ENCODE data around the gene POLR2B.
A peak's percentile ranks its signal among the peaks of the same experiment; 100 is the strongest.
"Not testable (repeated sequence)": the region's sequence is repeated elsewhere in the genome, so short reads cannot be mapped to it uniquely, and the experiment has no call there.

The POLR2B gene

DNA sequence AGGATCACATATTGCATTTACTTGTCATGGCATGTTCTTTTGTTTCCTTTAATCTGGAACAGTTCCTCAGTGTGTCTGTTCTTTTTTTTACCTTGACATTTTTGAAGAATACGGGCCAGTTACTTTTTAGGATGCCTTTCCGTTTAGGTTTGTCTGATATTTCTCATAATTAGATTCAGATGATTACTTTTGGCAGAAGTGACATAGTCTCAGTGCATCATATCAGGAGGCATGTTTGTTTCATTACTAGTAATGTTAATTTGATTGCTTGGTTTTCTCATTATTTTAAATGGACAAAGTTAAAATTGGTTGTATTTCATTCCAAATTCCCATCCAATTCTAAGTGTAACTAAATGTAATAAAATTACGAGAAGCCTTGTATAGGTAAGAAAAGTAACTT, 8.3 kb downstream of the POLR2B start:
- no peak for ATAC-seq

DNA sequence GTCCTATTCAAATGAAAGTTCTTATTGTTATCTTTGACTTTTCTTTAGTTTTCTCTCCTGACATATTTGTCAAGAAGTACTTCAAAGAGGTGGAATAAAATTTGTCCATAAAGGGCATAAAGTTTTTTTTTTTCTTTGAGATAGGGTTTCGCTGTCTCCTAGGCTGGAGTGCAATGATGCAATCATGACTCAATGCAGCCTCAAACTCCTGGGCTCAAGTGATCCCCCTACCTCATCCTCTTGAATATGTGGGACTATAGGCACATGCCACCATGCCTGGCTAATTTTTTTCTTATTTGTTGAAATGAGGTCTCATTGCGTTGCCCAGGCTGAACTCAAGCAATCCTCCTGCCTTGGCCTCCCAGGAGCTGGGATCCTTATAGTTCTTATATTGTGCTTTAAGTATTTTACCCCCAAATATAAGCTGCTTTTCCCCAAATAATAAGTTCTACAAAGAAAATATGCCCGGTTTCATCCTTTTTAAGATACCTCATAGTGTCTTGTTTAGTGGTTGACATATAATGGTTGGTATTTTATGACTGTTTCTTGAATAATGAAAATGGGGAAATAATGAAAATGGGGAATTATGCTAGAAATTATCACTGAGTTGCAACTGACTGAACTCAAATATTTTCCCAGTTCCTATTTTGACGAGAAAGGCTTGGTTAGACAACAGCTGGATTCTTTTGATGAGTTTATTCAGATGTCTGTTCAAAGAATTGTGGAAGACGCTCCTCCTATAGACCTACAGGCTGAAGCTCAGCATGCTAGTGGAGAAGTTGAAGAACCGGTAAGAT, 11.6 kb downstream of the POLR2B start:
- no peak for DNase-seq
- no peak for ATAC-seq

More for the DNA sequence above, 8.3 kb downstream of the POLR2B start:
- no peak for DNase-seq

DNA sequence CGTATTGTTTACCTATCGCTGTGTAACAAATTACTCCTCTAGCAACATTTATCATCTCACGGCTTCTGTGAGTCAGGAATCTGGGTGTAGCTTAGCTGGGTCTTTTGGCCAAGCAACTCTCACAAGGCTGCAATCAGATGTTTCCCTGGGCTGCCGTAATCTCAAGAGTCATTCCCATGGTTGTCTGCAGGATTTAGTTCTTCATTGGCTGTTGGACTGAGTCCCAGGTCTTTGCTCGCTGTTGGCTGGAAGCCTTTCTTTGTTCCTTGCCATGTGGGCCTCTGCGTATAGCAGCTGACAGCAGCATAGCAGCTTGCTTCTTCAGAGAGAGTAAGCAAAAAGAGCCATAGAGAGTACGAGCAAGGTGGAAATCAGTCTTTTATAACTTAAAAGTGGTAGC, 16.8 kb downstream of the POLR2B start:
- no peak for DNase-seq
- ATAC-seq, result no peak

DNA sequence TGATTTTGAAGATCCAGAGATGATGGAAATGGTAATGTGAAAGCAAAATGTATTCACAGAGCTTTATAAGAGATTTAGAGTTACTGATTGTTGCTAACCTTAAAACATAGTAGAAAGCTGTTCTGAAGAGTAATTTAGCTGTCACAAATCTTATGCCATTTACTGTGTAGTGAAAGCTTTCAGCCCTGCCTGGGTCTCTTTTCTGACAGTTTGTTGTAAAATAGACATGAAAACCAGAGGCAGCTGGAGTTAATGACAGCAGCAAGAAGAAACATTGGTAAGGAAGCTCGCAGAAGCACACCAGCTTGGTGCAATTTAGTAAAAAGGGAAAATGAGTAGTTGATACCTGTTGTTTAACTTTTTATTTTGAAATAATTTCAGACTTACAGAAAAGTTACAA, 21.1 kb downstream of the POLR2B start:
- ATAC-seq, result no peak
- no peak for DNase-seq

DNA sequence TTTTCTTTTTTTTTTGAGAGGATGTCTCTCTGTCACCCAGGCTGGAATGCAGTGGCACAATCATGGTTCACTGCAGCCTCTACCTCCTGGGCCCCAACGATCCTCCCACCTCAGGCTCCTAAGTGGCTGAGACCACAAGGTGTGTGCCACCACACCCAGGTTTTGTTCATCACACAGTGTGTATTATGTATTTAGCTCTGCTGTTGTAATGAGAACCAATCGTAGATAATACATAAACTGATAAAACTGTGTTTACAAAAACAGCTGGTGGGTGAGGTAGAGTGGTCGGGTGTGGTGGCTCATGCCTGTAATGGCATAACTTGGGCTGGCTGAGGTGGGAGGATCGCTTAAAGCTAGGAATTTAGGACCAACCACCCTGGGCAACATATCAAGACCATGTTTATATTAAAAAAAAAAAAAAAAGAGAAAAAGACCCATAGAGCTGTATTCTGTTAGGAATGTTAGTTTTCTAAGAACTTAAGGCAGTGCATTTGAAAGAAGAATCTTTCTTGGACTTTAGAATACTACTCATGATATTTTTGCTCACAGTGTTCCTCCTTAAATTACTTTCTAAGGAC, 34.9 kb downstream of the POLR2B start:
- DNase-seq, result no peak
- no peak for ATAC-seq

DNA sequence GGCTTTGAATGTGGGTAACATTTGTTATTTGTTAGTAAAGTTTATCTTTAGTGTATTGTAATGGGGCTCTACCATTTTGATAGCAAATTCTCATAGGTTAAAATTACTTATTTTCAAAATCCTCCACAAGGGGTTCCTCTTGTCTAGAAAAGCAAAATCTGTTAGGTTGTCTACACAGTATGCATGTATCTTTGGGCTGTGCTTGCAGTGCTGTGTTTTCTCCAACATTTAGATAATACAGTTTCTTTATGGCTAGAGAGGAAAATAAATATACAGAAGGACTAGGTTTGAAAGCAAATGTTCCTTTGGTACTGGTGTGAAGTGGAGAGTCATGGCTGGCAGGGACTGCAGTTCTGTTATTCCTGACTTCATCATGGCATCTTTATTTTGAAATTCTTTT, 40.3 kb downstream of the POLR2B start:
- ATAC-seq, result no peak
- DNase-seq, result no peak

DNA sequence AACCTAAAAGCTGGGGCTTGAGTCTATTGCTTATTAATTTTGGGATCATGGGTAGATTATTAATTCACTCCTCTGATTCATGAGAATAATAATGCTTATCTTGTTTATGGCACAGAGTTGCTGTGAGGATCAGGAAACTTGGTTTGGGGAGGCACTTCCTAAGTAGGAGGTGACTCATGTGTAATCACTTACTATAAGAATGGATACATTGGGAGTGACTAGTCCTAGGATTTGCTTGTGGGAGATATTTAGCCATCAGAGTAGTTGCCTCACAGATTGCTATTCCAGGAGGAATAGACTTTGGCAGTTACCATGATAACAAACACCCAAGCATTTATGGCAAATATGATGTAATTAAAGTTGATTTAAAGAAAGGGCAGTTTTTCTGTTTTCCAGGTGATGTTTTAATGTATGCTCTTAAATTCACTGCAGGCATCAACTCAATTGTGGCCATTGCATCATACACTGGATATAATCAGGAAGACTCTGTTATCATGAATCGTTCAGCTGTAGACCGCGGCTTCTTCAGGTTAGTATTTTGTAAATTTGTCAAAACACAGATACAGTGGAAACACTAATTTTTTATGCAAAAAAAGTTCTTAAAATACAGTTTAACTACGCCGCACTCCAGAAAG, 41.9 kb downstream of the POLR2B start:
- DNase-seq (no peak), ATAC-seq (no peak)

DNA sequence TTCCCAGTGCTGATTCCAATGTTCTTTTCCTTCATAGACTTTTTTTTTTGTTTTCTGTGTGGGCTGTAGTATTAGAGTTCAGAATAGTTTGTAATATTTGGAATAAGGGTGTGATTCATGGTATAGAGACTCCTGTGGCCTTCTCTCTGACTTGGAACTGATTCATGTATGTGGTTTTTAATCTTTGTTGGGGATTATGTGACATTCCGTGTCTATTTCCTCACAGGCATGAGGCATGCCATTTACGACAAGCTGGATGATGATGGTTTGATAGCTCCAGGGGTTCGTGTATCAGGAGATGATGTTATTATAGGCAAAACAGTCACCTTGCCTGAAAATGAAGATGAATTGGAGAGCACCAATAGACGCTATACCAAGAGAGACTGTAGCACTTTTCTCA, 44.4 kb downstream of the POLR2B start:
- DNase-seq (no peak), ATAC-seq (no peak)

DNA sequence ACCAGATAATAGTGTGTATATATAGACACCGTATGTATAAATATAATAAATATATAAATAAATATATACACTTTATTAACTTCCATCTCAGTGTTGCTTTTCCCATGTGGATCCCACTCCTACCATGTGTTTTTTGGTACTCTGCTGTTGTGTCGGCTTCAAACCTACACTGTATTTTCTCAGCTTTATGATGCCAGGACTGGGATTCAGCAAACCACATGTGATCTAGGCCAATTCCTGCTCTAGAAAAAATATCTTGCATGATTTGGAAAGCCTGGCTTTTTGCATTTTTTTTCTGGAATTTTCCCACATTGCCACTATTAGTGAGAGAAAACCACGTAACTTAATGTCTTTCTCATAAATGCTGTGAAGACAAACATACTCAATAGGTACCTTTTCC, 55.8 kb downstream of the POLR2B start:
- DNase-seq (no peak), ATAC-seq (no peak)

DNA sequence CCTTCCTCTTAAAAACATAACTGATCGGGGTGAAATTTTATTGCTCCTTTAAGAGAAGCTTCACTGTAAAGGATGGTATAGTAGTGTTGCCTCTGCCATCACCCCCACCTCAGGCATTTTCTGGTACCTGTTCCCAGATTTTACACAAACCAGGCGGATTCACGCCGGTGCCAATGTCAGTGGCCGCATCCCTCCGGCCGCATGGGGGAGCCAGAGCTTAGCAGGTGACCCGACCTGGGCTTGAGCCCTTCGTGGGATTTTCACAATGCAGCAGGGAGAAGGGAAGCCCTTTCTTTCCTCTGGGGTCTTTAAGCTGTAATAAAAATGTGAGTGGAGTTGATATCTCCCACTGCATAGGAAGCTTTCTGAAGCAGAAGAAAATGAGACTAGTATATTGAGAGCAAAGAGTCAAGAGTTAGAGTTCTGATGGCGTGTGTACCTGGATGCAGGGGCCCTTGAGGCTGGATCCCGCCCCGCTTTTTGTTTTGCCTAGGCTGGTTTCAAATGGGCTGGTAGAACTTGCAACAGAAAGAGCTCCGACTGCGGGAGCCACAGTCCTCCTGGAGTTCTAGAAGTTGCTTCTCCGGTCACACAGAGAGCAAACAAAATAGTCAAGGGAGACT, 59.4 kb downstream of the POLR2B start:
- ATAC-seq, result peak; percentile 61
- peak; percentile 58 for DNase-seq

DNA sequence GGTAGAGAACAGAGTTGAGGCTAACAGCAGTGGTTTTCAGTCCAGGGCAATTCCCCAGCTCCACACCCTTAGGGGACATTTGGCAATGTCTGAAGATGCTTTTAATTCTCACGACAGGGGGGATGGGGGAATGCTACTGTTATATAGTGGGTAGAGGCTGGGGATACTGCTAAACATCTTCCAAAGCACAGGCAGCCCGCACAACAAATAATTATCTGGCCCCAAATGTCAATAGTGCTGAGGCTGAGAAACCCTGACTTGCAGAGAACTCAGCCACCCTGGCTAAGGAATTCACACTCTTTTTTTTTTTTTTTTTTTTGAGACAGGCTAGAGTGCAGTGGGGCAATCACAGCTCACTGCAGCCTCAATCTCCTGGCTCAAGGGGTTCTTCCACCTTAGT, 60.6 kb downstream of the POLR2B start:
- no peak for DNase-seq

DNA sequence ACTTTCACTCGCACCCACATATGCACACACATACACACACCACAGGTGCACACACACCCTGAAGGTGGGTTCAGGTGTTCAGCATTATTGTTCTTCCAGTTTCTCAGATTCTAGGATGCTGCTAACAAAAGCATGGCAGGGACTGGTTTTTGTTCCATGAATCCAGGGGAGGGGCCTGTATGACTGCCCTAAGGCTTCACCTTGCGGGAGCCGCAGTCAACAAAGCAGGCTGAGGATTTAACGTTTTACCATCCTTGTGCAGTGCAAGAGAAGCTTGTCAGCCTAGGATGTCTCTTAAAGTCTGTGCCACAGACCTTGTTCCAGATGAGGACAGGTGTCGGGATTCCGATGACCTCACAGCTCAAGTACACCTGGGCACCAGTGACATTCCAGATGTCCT, 61.8 kb downstream of the POLR2B start:
- no peak for ATAC-seq
- DNase-seq, result no peak

More for the DNA sequence above, 60.6 kb downstream of the POLR2B start:
- no peak for ATAC-seq

DNA sequence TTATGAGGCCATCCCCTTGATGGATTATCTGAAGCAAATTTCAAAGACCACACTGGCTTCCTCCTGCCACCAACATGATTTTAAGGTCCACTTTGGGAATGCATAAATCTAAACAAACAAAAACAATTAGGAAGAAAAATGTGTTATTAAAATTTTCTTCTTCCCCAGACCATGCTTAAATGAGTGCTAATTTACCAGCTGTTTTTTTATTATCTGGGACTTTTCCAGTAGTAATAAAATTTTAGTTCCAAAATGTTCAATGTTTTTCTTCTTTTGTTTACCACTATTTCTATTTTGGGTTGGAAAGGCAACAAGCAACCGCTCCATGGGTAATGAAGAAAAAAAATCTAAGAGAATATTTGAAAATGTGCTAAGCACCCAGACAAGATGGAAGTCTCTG, 62.3 kb downstream of the POLR2B start:
- ATAC-seq, result no peak
- no peak for DNase-seq

DNA sequence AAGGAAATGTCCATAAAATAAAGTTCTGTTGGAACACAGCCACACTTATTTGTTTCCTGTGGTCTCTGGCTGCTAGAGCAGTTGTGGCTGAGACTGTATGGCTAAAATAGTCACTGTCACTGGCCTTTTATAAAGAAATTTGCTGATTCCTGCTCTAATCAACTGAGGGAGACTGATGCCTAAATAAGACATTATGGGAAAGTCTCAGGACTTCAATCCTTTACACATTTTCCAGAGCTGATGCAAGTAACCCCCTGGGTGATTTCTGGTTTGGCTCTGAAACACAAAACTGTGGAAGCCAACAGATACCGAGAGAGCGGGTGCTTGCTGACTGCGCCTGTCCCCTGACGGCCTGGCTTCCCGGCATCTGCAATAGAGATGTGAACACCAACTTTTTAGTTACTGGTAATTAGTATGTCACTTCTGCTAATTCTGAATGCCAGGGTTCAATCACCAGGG, 64.0 kb downstream of the POLR2B start:
- ATAC-seq (no peak), DNase-seq (no peak)

DNA sequence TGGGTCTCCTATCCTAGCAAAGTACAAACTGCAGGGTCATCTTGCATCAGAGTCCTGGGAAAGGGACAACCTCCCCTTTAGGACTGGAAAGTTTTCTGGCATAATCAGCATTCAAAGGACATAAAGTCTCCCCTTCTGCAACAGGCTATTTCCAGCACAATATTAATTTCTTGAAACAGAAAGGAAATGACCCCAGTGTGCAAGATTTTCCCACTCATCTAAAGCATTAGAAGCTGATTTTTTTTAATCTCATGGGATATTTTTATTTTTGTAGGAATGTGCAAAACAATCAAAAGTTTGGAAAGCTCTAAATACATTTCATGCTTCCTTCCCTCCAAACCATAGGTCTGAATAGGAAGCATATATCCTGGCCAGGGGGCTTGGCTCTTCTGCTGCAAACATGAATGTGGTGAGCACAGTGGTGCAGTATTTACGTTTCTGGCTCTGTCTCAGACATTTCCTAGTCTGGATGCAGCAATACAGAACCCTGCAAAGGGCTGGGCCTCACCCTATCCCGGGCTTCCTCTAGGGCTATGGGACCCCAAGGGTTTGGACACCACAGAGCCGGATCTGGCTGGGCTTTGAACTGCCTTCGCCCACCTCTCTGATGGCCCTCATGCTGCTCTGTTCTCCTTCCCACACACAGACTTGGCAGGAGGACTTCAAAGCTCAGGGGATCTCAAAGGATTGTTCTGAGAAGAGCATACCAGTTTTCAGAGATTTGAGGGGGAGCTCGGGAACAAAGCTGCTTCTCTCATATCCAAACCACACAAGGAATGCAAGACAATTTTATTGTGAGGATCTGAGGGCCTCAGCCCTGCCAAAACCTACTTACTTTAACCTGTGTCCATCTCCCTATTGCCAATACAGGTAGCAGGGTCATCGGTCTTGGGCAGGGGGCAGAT, 64.9 kb downstream of the POLR2B start:
- ATAC-seq, result no peak
- no peak for DNase-seq

DNA sequence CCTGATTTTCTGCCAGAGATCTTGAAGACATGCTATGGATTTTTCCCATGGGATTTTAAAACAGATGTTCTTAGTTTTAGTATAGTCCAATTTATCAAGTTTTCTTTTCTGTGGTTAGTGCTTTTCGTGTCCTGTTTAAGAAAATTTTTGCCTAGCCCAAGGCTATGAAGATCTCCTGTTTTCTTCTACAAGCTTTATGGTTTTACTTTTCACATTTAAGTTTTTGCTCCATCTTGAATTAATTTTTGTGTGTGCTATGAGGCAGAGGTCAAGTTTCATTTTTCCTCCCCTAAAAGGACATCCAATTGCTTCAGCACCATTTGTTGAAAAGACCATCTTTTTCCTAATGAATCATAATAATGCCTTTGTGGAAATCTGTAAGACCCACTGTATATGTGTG, 65.6 kb downstream of the POLR2B start:
- ATAC-seq (no peak), DNase-seq (no peak)

DNA sequence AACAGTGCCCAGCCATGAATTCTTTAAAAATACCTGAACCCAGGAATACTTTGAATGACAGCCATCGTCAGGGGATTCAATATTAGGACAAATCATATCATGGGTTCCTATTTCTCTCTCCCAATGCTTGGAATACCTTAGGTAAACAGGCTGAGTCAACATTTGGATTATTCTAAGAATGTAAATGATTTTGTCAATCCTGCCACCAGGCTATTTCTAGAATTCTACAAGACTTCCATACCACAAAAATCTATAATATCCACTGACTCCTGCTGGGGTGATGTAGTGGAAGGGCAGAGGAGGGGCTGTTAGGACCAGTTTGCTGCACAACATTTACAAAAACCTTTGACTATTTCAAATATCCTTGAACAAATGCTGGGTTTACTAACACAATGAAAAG, 66.3 kb downstream of the POLR2B start:
- no peak for DNase-seq
- no peak for ATAC-seq

DNA sequence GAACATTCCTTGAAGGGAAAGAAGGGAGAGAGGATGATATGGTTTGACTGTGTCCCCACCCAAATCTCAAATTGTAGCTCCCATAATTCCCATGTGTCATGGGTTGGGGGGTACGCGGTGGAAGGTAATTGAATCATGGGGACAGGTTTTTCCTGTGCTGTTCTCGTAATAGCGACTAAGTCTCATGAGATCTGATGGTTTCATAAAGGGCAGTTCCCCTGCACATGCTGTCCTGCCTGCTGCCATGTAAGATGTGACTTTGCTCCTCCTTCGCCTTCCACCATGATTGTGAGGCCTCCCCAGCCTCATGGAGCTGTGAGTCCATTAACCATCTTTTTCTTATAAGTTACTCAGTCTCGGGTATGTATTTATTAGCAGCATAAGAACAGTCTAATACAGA, 68.3 kb downstream of the POLR2B start:
- not testable (repeated sequence) for DNase-seq, ATAC-seq

DNA sequence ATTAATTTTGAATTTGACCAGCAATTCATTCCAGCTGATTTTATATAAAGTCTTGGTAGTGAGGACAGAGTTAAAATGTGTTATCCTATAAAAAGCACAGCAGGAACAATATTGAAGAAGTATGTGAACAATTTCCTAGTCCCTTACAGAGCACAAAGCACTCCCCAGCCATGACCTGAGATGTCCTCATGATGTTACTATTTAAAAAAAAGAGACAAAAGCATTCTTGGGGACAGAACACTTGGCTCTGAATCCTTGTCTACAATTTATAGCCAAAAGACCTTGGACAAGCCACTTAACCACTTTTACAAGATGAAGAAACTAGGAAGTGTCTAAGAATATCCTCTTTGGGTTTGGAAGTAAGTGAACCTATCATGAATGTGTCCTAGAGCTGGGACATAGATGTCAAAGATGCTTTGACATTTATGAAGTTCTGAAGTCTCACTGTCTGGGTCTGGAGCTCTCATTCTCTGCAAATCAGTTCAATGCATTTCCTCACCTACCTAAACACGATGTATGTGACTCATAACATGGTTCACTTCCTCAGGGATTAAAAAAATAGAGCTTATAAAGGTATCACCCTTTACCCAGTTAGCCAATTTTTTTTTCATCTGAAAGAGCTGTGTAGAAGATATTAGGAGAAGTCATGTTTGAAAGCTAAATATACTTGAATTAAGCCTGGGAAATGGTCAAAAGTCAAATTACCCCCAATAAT, 70.1 kb downstream of the POLR2B start:
- ATAC-seq, result no peak
- no peak for DNase-seq

DNA sequence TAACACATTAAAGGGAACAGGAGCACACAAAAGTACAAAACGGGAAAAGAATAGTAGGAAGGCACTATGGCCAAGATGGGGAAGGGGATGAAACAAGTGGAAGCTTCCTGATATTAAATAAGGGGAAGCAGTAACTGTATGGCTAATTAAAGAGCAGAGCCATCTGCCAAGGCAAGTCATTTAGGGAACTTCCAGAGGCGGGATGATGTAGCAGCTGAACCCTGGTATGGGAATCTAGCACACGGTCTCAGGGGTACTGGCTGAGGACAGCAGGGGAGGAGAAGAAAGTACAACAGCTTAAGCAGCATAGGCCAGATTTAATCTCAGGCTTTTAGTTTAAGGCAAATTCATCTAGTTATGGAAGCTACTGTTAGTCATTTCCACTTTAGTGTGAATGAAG, 72.4 kb downstream of the POLR2B start:
- ATAC-seq, result no peak
- no peak for DNase-seq

DNA sequence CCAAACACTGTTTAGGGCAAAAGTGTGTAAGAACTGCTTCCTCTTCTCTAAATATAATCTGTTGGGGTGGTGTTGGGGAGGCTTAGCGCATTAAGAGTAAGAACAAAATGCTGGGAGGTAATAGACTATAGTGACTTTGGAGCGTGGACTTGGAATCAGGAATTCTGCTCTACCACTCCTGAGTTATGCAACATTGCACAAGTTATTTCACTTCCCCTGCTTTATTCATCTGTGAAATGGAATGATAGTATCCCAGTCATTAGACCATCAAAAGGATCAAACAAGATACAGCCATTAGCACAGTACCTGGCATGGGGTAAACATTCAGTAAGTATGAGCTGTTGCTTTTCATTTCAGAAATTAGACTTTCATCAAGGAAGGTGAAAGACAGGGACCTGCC, 72.8 kb downstream of the POLR2B start:
- ATAC-seq (no peak), DNase-seq (no peak)

All from stimulated activated naive CD8-positive, alpha-beta T cell treated with anti-CD3 and anti-CD28 coated beads, Interleukin-15, Interleukin-2, amounts not matched to agents 100 U/mL and 50 U/mL, for 24 hours (primary cell).